Renal pelvis (tissue), 4 donors: ENCODE measurements around the gene HOXB4. TPM values are rescaled to one million over a fixed set of nuclear protein-coding genes. Genes with fewer than 3 reads are reported as not detected.

Source experiments
- DNase-seq: peaks from one replicate; pipeline ENCODE4 v3.0.0-alpha.2; 2013
- polyA plus RNA-seq, 3 donors: library from polyadenylated mRNA; unstranded; fragments of 120-200 nt; gene quantifications; one replicate each; pipeline ENCODE4 v1.2.1, GENCODE V29; 2013; ENCODE audit not compliant: insufficient read length in 3 of 3

Gene HOXB4
- polyA plus RNA-seq, 3 donors, result 12.7 to 22.9 (median 21.9) TPM

- DNase-seq, result no peak
Observed at GRCh38 chr17:48575673-48576478, 2.3 kb downstream of the HOXB4 start.

GRCh38 chr17:48575066-48575582 lies 3.0 kb downstream of the HOXB4 start:
- DNase-seq, result no peak

GRCh38 chr17:48574505-48575065 lies 3.6 kb downstream of the HOXB4 start:
- DNase-seq, result no peak

GRCh38 chr17:48571826-48572417 lies 6.2 kb downstream of the HOXB4 start:
- no peak for DNase-seq

- DNase-seq, result no peak
Observed at GRCh38 chr17:48571024-48571818, 6.9 kb downstream of the HOXB4 start.

- DNase-seq, result no peak
Observed at GRCh38 chr17:48570325-48571023, 7.7 kb downstream of the HOXB4 start.

- no peak for DNase-seq
Observed at GRCh38 chr17:48569674-48570324, 8.4 kb downstream of the HOXB4 start.

- no peak for DNase-seq
Observed at GRCh38 chr17:48569240-48569582, 8.9 kb downstream of the HOXB4 start.

- DNase-seq, result no peak
Observed at GRCh38 chr17:48568499-48569239, 9.5 kb downstream of the HOXB4 start.

- DNase-seq, result no peak
Observed at GRCh38 chr17:48567646-48568354, 10.3 kb downstream of the HOXB4 start.

GRCh38 chr17:48567209-48567608 lies 10.9 kb downstream of the HOXB4 start:
- DNase-seq, result no peak

GRCh38 chr17:48566717-48567116 lies 11.4 kb downstream of the HOXB4 start:
- no peak for DNase-seq

GRCh38 chr17:48565925-48566710 lies 12.0 kb downstream of the HOXB4 start:
- DNase-seq, result no peak

- DNase-seq, result no peak
Observed at GRCh38 chr17:48565022-48565554, 13.1 kb downstream of the HOXB4 start.

- no peak for DNase-seq
Observed at GRCh38 chr17:48564188-48565021, 13.7 kb downstream of the HOXB4 start.

- DNase-seq, result no peak
Observed at GRCh38 chr17:48563867-48564187, 14.3 kb downstream of the HOXB4 start.

GRCh38 chr17:48563385-48563838 lies 14.7 kb downstream of the HOXB4 start:
- DNase-seq, result no peak

GRCh38 chr17:48562934-48563333 lies 15.2 kb downstream of the HOXB4 start:
- no peak for DNase-seq
